Astrocyte (in vitro differentiated cells and primary cell): ENCODE results near the gene DNAJC8.

ENCODE experiments used
- CTCF ChIP-seq: IDR thresholded peaks from 2 replicates; pipeline ENCODE4 v1.5.1; 2011; ENCODE audit warnings: low read depth, mild to moderate bottlenecking, inconsistent platforms, low read length, moderate library complexity; ENCODE audit not compliant: insufficient read depth
- EZH2 ChIP-seq: IDR thresholded peaks from 2 replicates; pipeline ENCODE4 v1.6.1; 2012; ENCODE audit warnings: mild to moderate bottlenecking, low read length, inconsistent platforms; ENCODE audit not compliant: insufficient read depth

- TF ChIP-seq CTCF (no peak), EZH2 (no peak)
These were observed 14.9 kb upstream of the DNAJC8 start for GRCh38 chr1:28247612-28248272.
